ENCODE measurements around the gene GNAI3. TPM values are rescaled to one million over a fixed set of nuclear protein-coding genes. Genes with fewer than 3 reads are reported as not detected.

GNAI3 gene
- total RNA-seq, 2 experiments from 2014 or later, result 3.8 to 6.1 TPM

DNA sequence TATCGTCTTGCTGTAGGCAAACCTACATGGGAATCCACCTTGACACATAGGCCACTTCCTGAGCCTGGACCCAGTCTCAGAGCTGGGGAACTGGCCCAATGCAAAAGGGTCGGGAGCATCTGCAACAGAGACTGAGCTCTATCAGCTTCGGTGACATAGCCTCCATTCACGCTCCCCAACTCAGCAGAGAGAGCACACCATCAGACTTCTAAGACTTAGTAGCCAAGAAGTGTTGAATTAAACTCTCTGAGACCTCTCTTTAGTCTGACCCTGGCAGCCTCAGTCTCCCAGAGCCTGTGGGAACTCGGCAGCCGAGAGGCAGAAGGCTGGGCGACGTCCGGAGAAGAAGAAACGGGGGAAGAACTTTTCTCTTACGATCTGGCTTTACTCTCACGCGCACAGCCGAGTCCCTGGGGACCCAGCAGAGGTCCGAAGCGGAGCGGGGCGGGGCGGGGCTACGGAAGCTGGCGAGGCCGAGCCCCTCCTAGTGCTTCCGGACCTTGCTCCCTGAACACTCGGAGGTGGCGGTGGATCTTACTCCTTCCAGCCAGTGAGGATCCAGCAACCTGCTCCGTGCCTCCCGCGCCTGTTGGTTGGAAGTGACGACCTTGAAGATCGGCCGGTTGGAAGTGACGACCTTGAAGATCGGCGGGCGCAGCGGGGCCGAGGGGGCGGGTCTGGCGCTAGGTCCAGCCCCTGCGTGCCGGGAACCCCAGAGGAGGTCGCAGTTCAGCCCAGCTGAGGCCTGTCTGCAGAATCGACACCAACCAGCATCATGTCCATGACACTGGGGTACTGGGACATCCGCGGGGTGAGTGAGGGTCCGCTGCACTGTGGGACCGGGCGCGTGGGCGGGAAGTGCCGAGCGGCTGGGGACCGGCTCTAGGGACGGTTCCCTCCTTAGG, 107.5 kb downstream of the GNAI3 start, which contains the start of gene GSTM4:
Gene GSTM4 (plus strand): TSS at position 485 of the 905 bp plus-strand sequence. CDS start 291 bp downstream, at position 776.
- intact Hi-C loops (cut with micrococcal nuclease; ENCODE audit: unreplicated experiment), result no loop called here
- POLR2A ChIA-PET, result interaction anchor here (0.6 to 0.9 kb wide), 2 partner anchors 107 to 141 kb away, joined by 3 read pairs; partner anchors contain the start of gene GNAI3
- Histone ChIP-seq H3K4me2 (ENCODE audit: low read length) (peak within 1 kb of the TSS; percentile 66), H3K4me1 (ENCODE audit: insufficient read depth, low read length, poor library complexity, severe bottlenecking) (peaks cover 5% of the 10 kb centered on the region), H3K79me2 (ENCODE audit: insufficient read depth, low read depth, low read length) (no peaks in the 10 kb centered on the region), H3K4me3 (ENCODE audit: low read depth, low read length, poor library complexity, severe bottlenecking) (peak within 1 kb of the TSS; percentile 76), H3K9me2 (ENCODE audit: insufficient read depth, low read length) (no peaks in the 10 kb centered on the region), H4K20me1 (ENCODE audit: insufficient read depth, low read length) (no peaks in the 10 kb centered on the region), H2AFZ (ENCODE audit: low read length) (peak within 1 kb of the TSS; percentile 94), H3K27ac (ENCODE audit: low read depth, low read length, poor library complexity, severe bottlenecking) (peak within 1 kb of the TSS; percentile 3), H3K9me3 (ENCODE audit: low read length) (no peaks in the 10 kb centered on the region), H3K36me3 (ENCODE audit: insufficient read depth, low read length) (no peaks in the 10 kb centered on the region)
- TF ChIP-seq EZH2phosphoT487 (IDR thresholded peaks at IDR 0.05; ENCODE audit: borderline replicate concordance, low read depth, low read length) (no peak), CTCF (conservative IDR thresholded peaks at IDR 0.05; ENCODE audit: low read length) (peak; percentile 41; the same call in 1 of the 2 replicates)
- no TSS peak for BruUV-seq (replicated peaks)
- peak; percentile 86 for DNase-seq (ENCODE audit: low spot score)
- CTCF ChIA-PET (ENCODE audit: unreplicated experiment), result no interaction called here

DNA sequence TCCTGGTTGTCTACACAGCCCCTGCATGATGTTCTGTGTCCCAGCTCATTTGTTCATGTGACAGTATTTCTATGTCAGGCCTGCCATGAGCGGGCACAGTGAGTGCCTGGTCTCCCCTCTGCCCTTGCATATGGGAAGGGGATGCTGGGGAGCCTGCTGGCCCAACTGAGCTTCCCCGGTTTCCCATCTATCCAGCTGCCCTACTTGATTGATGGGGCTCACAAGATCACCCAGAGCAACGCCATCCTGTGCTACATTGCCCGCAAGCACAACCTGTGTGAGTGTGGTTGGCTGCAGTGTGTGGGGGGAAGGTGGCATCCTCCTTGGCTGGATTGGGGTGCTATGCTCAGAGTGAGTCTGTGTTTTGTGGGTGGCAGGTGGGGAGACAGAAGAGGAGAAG, 109.0 kb downstream of the GNAI3 start:
- no peak overlapping the region for H3K4me2 ChIP-seq (ENCODE audit: low read length)
- TF ChIP-seq CTCF (conservative IDR thresholded peaks at IDR 0.05; ENCODE audit: low read length) (no peak), EZH2phosphoT487 (IDR thresholded peaks at IDR 0.05; ENCODE audit: borderline replicate concordance, low read depth, low read length) (no peak)
- no peak overlapping the region for H2AFZ ChIP-seq (ENCODE audit: low read length)
- ChIA-PET POLR2A (interaction anchor here (0.9 kb wide), 1 partner anchor 97 kb away, joined by 3 read pairs; no protein-coding TSS in a partner anchor), CTCF (ENCODE audit: unreplicated experiment) (no interaction called here)
- intact Hi-C loops (cut with micrococcal nuclease; ENCODE audit: unreplicated experiment), result no loop called here
- no peaks in the 10 kb centered on the region for H3K79me2 ChIP-seq (ENCODE audit: insufficient read depth, low read depth, low read length)
- no peak overlapping the region for H3K27ac ChIP-seq (ENCODE audit: low read depth, low read length, poor library complexity, severe bottlenecking)
- H3K9me2 ChIP-seq (ENCODE audit: insufficient read depth, low read length), result no peaks in the 10 kb centered on the region
- no peaks in the 10 kb centered on the region for H3K36me3 ChIP-seq (ENCODE audit: insufficient read depth, low read length)
- DNase-seq (ENCODE audit: low spot score), result no peak
- H3K9me3 ChIP-seq (ENCODE audit: low read length), result no peaks in the 10 kb centered on the region
- no peak overlapping the region for H3K4me3 ChIP-seq (ENCODE audit: low read depth, low read length, poor library complexity, severe bottlenecking)
- H3K4me1 ChIP-seq (ENCODE audit: insufficient read depth, low read length, poor library complexity, severe bottlenecking), result peaks cover 5% of the 10 kb centered on the region
- H4K20me1 ChIP-seq (ENCODE audit: insufficient read depth, low read length), result no peaks in the 10 kb centered on the region
- no TSS peak for BruUV-seq (replicated peaks)

- H3K9me2 ChIP-seq (ENCODE audit: insufficient read depth, low read length), result no peaks in the 10 kb centered on the region
- H3K4me1 ChIP-seq (ENCODE audit: insufficient read depth, low read length, poor library complexity, severe bottlenecking), result peaks cover 5% of the 10 kb centered on the region
- H3K27ac ChIP-seq (ENCODE audit: low read depth, low read length, poor library complexity, severe bottlenecking), result no peak overlapping the region
- H2AFZ ChIP-seq (ENCODE audit: low read length), result no peak overlapping the region
- intact Hi-C loops (cut with micrococcal nuclease; ENCODE audit: unreplicated experiment), result no loop called here
- no peak overlapping the region for H3K4me3 ChIP-seq (ENCODE audit: low read depth, low read length, poor library complexity, severe bottlenecking)
- H3K4me2 ChIP-seq (ENCODE audit: low read length), result no peak overlapping the region
- H3K9me3 ChIP-seq (ENCODE audit: low read length), result no peaks in the 10 kb centered on the region
- no TSS peak for BruUV-seq (replicated peaks)
- TF ChIP-seq CTCF (conservative IDR thresholded peaks at IDR 0.05; ENCODE audit: low read length) (no peak), EZH2phosphoT487 (IDR thresholded peaks at IDR 0.05; ENCODE audit: borderline replicate concordance, low read depth, low read length) (no peak)
- no peaks in the 10 kb centered on the region for H3K36me3 ChIP-seq (ENCODE audit: insufficient read depth, low read length)
- ChIA-PET POLR2A (interaction anchor here (0.9 kb wide), 1 partner anchor 96 kb away, joined by 3 read pairs; no protein-coding TSS in a partner anchor), CTCF (ENCODE audit: unreplicated experiment) (no interaction called here)
- no peaks in the 10 kb centered on the region for H3K79me2 ChIP-seq (ENCODE audit: insufficient read depth, low read depth, low read length)
- DNase-seq (ENCODE audit: low spot score), result no peak
- H4K20me1 ChIP-seq (ENCODE audit: insufficient read depth, low read length), result no peaks in the 10 kb centered on the region
These were observed 109.6 kb downstream of the GNAI3 start for GRCh38 chr1:109657970-109658369.

All from OCI-LY7 (cell line).